ENCODE results near the gene EDA. TPM values are rescaled to one million over a fixed set of nuclear protein-coding genes. Genes with fewer than 3 reads are reported as not detected.

The EDA gene
- total and polyA plus RNA-seq, 9 donors = 4.5 to 9.3 (median 8.4) TPM

GRCh38 chrX:70066646-70067045 lies 450.7 kb downstream of the EDA start:
- H3K9me3 ChIP-seq = no peaks in the 10 kb centered on the region
- WGBS, 3 donors = 68 to 82% (median 74%) methylated on average over 7 of the region's 7 CpGs
- H3K4me1 ChIP-seq (ENCODE audit: insufficient read depth) = no peaks in the 10 kb centered on the region
- no peak overlapping the region for H3K27ac ChIP-seq
- no peaks in the 10 kb centered on the region for H3K36me3 ChIP-seq
- H3K27me3 ChIP-seq = no peaks in the 10 kb centered on the region
- intact Hi-C loops (cut with DNase I) = no loop called here
- H3K4me3 ChIP-seq = no peak overlapping the region
- TF ChIP-seq EP300 (IDR thresholded peaks at IDR 0.05) = no peak
- TF ChIP-seq, protein P1, sequence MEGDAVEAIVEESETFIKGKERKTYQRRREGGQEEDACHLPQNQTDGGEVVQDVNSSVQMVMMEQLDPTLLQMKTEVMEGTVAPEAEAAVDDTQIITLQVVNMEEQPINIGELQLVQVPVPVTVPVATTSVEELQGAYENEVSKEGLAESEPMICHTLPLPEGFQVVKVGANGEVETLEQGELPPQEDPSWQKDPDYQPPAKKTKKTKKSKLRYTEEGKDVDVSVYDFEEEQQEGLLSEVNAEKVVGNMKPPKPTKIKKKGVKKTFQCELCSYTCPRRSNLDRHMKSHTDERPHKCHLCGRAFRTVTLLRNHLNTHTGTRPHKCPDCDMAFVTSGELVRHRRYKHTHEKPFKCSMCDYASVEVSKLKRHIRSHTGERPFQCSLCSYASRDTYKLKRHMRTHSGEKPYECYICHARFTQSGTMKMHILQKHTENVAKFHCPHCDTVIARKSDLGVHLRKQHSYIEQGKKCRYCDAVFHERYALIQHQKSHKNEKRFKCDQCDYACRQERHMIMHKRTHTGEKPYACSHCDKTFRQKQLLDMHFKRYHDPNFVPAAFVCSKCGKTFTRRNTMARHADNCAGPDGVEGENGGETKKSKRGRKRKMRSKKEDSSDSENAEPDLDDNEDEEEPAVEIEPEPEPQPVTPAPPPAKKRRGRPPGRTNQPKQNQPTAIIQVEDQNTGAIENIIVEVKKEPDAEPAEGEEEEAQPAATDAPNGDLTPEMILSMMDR (IDR thresholded peaks at IDR 0.05) = no peak
- TF ChIP-seq POLR2A (IDR thresholded peaks at IDR 0.05) = no peak
- DNase-seq = no peak

GRCh38 chrX:70079297-70079696 lies 463.4 kb downstream of the EDA start:
- no peaks in the 10 kb centered on the region for H3K27me3 ChIP-seq
- no peaks in the 10 kb centered on the region for H3K36me3 ChIP-seq
- H3K4me3 ChIP-seq = no peak overlapping the region
- TF ChIP-seq POLR2A (IDR thresholded peaks at IDR 0.05) (no peak), EP300 (IDR thresholded peaks at IDR 0.05) (no peak)
- TF ChIP-seq, protein P1 (IDR thresholded peaks at IDR 0.05) = no peak
- no peak for DNase-seq
- WGBS, 3 donors = 79 to 92% (median 83%) methylated on average over 5 of the region's 5 CpGs
- no peaks in the 10 kb centered on the region for H3K4me1 ChIP-seq (ENCODE audit: insufficient read depth)
- no peak overlapping the region for H3K27ac ChIP-seq
- no peaks in the 10 kb centered on the region for H3K9me3 ChIP-seq
- intact Hi-C loops (cut with DNase I) = no loop called here

GRCh38 chrX:70079870-70080269 lies 464.0 kb downstream of the EDA start:
- WGBS, 3 donors = 37 to 55% (median 52%) methylated on average over 3 of the region's 3 CpGs
- TF ChIP-seq POLR2A (IDR thresholded peaks at IDR 0.05) = no peak
- TF ChIP-seq EP300 (IDR thresholded peaks at IDR 0.05) = no peak
- TF ChIP-seq, protein P1 (IDR thresholded peaks at IDR 0.05) = no peak
- Histone ChIP-seq H3K36me3 (no peaks in the 10 kb centered on the region), H3K9me3 (no peaks in the 10 kb centered on the region), H3K27me3 (no peaks in the 10 kb centered on the region), H3K27ac (no peak overlapping the region), H3K4me3 (no peak overlapping the region), H3K4me1 (ENCODE audit: insufficient read depth) (no peaks in the 10 kb centered on the region)
- no peak for DNase-seq
- intact Hi-C loops (cut with DNase I) = no loop called here

GRCh38 chrX:70082723-70083122 lies 466.8 kb downstream of the EDA start:
- no peak overlapping the region for H3K27ac ChIP-seq
- H3K4me3 ChIP-seq = no peak overlapping the region
- H3K36me3 ChIP-seq = no peaks in the 10 kb centered on the region
- DNase-seq = no peak
- 49 to 63% (median 59%) methylated on average over 4 of the region's 4 CpGs for WGBS, 3 donors
- H3K4me1 ChIP-seq (ENCODE audit: insufficient read depth) = no peaks in the 10 kb centered on the region
- TF ChIP-seq EP300 (IDR thresholded peaks at IDR 0.05) (no peak), POLR2A (IDR thresholded peaks at IDR 0.05) (no peak)
- TF ChIP-seq, protein P1 (IDR thresholded peaks at IDR 0.05) = no peak
- intact Hi-C loops (cut with DNase I) = no loop called here
- no peaks in the 10 kb centered on the region for H3K27me3 ChIP-seq
- no peaks in the 10 kb centered on the region for H3K9me3 ChIP-seq
